Measurements from ENCODE around the gene GNAT1.

- TF ChIP-seq ZNF280D (CRISPR knock-in tag; IDR thresholded peaks at IDR 0.05) (no peak), ZNF644 (CRISPR knock-in tag; IDR thresholded peaks at IDR 0.05; ENCODE audit: low read depth) (no peak), BRCA1 (CRISPR knock-in tag; IDR thresholded peaks at IDR 0.05) (no peak), KDM1A (CRISPR knock-in tag; IDR thresholded peaks at IDR 0.05) (no peak), JUN (CRISPR knock-in tag; IDR thresholded peaks at IDR 0.05) (no peak), SATB2 (CRISPR knock-in tag; IDR thresholded peaks at IDR 0.05) (no peak), SP1 (IDR thresholded peaks at IDR 0.05) (no peak), SP1 (CRISPR knock-in tag; IDR thresholded peaks at IDR 0.05) (no peak), RNF2 (conservative IDR thresholded peaks at IDR 0.05; ENCODE audit: low read depth) (no peak), KDM5A (IDR thresholded peaks at IDR 0.05; ENCODE audit: borderline replicate concordance, low read length) (no peak), ZNF737 (CRISPR knock-in tag; IDR thresholded peaks at IDR 0.05; ENCODE audit: borderline replicate concordance) (no peak), RBFOX2 (IDR thresholded peaks at IDR 0.05; ENCODE audit: low read depth, low read length) (no peak), TP53 (CRISPR knock-in tag; conservative IDR thresholded peaks at IDR 0.05) (no peak), TCF7 (IDR thresholded peaks at IDR 0.05; ENCODE audit: low read depth) (0 out of 2 replicates have a peak, but pooled peaks have one; percentile 41)
- TF ChIP-seq, protein P1, sequence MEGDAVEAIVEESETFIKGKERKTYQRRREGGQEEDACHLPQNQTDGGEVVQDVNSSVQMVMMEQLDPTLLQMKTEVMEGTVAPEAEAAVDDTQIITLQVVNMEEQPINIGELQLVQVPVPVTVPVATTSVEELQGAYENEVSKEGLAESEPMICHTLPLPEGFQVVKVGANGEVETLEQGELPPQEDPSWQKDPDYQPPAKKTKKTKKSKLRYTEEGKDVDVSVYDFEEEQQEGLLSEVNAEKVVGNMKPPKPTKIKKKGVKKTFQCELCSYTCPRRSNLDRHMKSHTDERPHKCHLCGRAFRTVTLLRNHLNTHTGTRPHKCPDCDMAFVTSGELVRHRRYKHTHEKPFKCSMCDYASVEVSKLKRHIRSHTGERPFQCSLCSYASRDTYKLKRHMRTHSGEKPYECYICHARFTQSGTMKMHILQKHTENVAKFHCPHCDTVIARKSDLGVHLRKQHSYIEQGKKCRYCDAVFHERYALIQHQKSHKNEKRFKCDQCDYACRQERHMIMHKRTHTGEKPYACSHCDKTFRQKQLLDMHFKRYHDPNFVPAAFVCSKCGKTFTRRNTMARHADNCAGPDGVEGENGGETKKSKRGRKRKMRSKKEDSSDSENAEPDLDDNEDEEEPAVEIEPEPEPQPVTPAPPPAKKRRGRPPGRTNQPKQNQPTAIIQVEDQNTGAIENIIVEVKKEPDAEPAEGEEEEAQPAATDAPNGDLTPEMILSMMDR (CRISPR knock-in tag; IDR thresholded peaks at IDR 0.05), result peak; percentile 36
Observed at GRCh38 chr3:50224639-50225038, 33.2 kb downstream of the GNAT1 start.

All from HepG2 (cell line).